Hematopoietic multipotent progenitor cell treated with erythropoietin and hydrocortisone succinate and interleukin-3 and kit ligand, for 4 days (in vitro differentiated cells): Measurements from ENCODE around the gene PYY.
"Not testable (repeated sequence)": the region's sequence is repeated elsewhere in the genome, so short reads cannot be mapped to it uniquely, and the experiment has no call there.

Experiments
- DNase-seq: peaks from one replicate; pipeline ENCODE4 v3.0.0-alpha.2; 2015

Gene PYY

GRCh38 chr17:43976963-43977837 is 23.5 kb upstream of the PYY start:
- no peak for DNase-seq

- DNase-seq = no peak
Measured at GRCh38 chr17:43975898-43976297, 22.2 kb upstream of the PYY start.

DNA sequence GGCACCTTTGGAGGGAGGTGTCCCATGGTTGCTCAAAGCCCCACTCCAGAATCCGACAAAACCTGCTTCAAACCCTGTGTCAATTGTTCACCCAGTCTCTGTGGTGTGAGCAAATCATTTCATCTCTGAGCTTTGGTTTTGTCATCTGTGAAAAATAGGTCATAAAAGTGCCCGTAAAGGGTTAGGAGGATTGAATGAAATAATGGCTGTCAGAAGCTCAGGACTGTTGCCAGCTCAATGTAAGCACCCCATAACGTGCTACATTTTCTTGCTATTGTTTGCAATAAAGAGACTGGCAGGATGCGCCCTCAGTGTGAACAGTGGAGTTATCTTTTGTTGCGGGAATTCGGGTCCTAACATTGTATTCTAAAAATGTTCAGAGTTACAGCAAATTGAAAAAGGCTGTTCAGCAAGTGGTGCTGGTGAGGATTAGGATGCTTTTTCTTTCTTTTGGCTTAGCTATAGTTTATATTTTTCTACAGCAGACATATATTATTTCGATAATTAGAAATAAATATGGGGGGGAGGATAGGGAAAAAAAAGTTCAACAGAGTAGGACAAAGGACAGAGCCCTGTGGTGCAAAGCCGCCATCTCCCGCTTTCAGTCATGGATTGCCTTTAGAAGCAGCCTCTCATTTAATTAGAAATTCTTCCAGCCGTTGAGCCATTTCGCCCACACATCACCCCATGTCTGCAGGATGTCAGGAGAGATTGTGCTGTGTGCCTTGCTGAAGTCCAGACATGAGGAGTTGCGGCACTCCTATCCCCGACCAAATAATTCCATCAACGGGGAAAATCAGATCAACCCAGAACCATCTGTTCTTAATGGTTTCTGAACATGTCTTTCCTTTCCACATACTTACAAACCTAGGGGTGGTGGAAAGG is 20.9 kb upstream of the PYY start:
- DNase-seq = no peak

DNA sequence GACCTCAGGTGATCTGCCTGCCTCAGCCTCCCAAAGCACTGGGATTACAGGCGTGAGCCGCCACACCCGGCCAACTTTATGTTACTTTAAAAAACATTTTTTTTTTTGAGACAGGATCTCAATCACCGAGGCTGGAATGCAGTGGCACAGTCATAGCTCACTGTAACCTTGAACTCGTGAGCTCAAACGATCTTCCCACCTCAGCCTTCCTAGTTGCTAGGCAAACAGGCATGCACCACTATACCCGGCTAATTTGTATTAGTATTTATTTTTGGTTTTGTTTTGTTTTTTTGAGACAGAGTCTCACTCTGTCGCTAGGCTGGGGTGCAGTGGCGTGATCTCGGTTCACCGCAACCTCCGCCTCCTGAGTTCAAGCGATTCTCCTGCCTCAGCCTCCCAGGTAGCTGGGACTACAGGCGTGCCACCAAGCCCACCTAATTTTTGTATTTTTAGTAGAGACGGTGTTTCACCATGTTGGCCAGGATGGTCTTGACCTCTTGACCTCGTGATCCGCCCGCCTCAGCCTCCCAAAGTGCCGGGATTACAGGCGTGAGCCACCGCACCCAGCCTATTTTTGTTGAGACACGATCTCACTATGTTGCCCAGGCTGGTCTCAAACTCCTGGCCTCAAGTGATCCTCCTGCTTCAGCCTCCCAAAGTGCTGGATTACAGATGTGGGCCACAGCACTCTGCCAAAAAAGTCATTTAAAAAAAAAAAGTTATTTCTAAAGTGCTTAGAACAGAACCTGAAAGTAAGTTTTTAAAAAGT is 18.9 kb upstream of the PYY start:
- DNase-seq = not testable (repeated sequence)

- DNase-seq = not testable (repeated sequence)
Measured at GRCh38 chr17:43971436-43971835, 17.7 kb upstream of the PYY start.

DNA sequence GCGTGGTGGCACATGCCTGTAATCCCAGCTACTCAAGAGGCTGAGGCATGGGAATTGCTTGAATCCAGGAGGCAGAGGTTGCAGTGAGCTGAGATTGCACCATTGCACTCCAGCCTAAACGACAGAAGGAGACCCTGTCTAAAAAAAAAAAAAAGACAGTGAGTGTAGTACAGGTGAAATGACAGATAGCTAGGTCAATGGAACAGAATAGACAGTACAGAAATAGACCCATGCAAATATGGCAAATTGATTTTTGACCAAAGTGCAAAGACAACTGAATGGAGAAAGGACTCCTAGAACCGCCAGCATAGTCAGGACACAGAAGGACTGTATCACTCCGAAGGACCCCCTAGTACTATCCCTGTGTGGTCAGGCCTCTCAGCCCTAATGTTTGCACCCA is 16.6 kb upstream of the PYY start:
- no peak for DNase-seq

DNA sequence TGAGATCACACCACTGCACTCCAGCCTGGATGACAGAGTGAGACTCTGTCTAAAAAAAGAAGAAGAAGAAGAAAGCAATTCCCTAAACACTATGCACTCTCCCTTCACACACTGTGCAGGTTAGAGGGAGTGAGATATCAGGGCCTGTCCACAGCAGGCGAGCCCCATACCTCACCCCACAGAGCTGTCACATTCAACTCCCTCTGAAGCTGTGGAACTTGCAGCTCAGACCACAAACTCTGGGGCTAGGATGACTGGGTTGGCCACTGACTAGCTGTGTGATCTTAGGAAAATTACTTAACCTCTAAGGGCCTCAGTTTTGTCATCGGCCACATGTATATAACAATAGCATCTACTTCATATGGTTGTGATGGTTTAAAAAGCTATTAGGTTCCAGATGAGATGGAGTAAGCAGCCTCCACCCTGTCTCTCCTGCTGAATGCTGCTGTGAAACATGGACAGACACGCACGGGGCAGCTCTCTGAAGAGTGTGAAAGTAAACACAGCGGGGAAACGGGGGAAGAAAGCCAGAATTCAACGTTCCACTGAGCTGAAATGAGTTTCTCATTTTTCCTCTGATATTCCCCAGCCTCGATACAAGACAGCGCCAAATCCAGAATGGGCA is 13.6 kb upstream of the PYY start:
- no peak for DNase-seq

DNA sequence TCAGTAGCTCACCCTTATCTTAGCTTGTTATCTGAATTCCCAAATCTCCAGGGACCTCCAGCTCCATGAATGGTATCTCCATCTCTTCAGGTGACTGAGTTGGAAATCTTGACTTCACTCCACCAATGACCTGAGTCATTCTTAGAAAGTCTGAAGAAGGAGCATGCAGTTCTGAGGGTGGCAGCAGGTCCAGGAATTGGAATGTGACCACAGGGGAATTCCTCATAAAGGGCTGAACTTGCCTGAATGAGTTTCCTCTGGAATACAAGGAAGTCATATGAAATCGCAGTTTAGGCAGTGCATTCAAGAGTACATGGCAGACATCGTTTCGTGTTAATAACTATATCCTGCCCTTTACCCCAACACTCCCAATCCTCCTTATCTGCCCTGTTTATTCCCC is 12.5 kb upstream of the PYY start:
- DNase-seq = no peak

GRCh38 chr17:43962479-43962878 is 8.7 kb upstream of the PYY start:
- no peak for DNase-seq

GRCh38 chr17:43961954-43962353 is 8.2 kb upstream of the PYY start:
- DNase-seq = no peak

- not testable (repeated sequence) for DNase-seq
Measured at GRCh38 chr17:43961292-43961691, 7.6 kb upstream of the PYY start.

GRCh38 chr17:43958748-43959352 is 5.1 kb upstream of the PYY start:
- DNase-seq = no peak

DNA sequence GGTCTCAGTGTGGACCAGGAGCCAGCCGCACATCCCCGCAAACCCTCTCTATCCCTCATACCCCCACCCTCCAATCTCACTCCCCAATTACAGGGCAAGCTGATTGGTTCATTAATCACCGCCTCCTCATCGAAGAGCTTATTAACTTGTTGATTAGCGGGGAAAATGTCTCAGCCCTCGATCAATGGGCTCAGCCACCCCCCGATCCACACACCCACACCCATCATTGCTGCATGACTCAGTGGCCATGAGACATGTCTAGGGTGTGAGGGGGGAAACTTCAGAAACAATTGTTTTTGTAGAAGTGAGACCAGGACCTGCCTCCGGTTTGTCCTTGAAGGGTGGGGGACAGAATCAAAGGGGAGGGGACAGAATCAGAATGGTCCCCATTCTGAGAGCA is 2.5 kb upstream of the PYY start:
- DNase-seq = no peak

DNA sequence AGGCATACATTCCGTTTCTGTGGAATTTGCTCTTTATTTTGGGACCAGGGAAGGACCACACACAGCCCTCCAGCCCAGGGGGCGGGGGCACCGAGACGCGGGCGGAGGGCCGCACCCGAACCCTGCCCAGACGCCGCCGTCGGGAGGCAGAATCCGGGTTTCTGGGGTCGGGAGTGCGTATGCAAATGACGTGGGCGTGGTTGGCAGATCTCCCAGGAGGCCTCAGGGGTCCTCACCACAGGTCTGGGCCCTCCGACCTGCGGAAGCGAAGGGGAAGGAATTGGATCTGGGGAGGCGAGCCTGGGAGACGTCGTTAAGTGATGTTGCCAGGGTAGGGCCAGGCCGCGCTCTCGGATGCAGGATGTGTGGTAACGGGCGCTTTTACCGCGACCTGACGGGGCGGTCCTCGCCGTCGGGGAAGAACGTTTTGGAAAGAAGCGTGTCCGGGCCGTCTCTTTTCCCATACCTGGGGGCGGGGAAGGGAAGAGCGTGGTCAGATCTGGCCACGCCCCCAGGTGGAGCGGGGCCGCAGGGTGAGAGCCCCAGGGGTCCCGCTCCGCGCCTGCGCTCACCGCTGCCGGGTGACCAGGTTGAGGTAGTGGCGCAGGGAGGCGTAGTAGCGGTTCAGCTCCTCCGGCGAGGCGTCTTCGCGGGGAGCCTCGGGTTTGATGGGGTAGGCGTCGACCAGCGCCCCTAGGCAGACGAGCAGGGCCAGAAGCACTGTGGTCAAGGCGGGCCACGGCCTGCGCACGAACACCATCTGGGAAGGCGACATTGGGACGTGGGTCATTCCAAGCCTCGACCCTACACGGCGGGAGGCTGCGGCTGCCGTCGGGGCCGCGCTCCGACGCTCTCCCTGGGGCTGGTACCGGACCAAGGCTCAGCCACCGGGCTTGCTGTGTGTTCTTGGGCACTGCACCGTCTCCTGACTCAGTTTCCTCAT is 745 bp downstream of the PYY start:
- peak; percentile 28 for DNase-seq

GRCh38 chr17:43952351-43952723 is 1.4 kb downstream of the PYY start:
- DNase-seq = no peak

GRCh38 chr17:43951750-43952149 is 2.0 kb downstream of the PYY start:
- no peak for DNase-seq

GRCh38 chr17:43950554-43950953 is 3.2 kb downstream of the PYY start:
- no peak for DNase-seq

GRCh38 chr17:43949781-43950180 is 4.0 kb downstream of the PYY start:
- peak; percentile 76 for DNase-seq

GRCh38 chr17:43946781-43947180 is 7.0 kb downstream of the PYY start:
- no peak for DNase-seq

DNA sequence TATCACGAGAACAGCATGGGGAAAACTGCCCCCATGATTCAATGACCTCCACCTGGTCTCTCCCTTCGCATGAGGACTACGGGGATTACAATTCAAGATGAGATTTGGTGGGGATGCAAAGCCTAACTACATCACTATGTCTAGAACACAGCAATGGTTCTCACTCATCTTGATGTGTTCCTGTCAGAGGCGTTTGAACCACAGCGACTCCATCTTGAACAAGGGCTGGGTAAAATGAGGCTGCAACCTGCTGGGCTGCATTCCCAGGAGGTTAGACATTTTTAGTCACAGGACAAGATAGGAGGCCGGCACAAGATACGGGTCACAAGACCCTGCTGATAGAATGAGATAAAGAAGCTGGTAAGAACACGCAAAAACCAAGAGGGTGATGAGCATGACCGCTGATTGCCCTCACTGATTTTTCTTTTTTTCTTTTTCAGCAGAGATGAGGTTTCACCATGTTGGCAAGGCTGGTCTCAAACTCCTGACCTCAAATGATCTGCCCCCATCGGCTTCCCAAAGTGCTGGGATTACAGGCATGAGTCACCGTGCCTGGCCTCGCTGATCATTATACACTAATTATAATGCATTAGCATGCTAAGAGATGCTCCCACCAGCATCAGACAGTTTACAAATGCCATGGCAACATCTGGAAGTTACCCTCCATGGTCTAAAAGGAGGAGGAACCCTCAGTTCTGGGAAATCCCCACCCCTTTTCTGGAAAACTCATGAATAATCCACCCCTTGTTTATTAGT is 8.5 kb downstream of the PYY start:
- DNase-seq = no peak
